ENCODE data around the gene LRRC31.

DNA sequence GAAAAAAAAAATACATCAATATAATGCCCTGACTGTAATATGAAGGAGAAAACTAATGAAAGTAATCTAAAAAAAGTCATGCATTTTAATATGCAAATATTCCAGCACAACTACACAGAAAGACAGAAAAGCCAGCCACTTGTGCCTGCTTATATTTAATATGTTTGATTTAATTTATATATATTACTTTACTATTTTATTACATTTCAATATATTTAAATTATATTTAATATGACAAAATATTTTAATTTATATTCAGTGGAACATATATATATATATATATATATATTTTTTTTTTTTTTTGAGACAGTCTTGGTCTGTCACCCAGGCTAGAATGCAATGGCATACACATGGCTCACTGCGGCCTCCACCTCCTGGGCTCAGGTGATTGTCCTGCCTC lies 27.5 kb upstream of the LRRC31 start:
- TF ChIP-seq, protein P1, sequence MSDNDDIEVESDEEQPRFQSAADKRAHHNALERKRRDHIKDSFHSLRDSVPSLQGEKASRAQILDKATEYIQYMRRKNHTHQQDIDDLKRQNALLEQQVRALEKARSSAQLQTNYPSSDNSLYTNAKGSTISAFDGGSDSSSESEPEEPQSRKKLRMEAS (IDR thresholded peaks at IDR 0.05) = no peak
- no peak for TF ChIP-seq RAD21 (IDR thresholded peaks at IDR 0.05; ENCODE audit: low read depth)
- TF ChIP-seq TEAD4 (IDR thresholded peaks at IDR 0.05) = no peak
- TF ChIP-seq, protein P2, sequence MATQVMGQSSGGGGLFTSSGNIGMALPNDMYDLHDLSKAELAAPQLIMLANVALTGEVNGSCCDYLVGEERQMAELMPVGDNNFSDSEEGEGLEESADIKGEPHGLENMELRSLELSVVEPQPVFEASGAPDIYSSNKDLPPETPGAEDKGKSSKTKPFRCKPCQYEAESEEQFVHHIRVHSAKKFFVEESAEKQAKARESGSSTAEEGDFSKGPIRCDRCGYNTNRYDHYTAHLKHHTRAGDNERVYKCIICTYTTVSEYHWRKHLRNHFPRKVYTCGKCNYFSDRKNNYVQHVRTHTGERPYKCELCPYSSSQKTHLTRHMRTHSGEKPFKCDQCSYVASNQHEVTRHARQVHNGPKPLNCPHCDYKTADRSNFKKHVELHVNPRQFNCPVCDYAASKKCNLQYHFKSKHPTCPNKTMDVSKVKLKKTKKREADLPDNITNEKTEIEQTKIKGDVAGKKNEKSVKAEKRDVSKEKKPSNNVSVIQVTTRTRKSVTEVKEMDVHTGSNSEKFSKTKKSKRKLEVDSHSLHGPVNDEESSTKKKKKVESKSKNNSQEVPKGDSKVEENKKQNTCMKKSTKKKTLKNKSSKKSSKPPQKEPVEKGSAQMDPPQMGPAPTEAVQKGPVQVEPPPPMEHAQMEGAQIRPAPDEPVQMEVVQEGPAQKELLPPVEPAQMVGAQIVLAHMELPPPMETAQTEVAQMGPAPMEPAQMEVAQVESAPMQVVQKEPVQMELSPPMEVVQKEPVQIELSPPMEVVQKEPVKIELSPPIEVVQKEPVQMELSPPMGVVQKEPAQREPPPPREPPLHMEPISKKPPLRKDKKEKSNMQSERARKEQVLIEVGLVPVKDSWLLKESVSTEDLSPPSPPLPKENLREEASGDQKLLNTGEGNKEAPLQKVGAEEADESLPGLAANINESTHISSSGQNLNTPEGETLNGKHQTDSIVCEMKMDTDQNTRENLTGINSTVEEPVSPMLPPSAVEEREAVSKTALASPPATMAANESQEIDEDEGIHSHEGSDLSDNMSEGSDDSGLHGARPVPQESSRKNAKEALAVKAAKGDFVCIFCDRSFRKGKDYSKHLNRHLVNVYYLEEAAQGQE (IDR thresholded peaks at IDR 0.05; ENCODE audit: low read depth) = no peak
- no peak for TF ChIP-seq FOXM1 (IDR thresholded peaks at IDR 0.05; ENCODE audit: borderline replicate concordance, low read depth)
- no peak for TF ChIP-seq TAF1 (IDR thresholded peaks at IDR 0.05; ENCODE audit: low read depth)
- TF ChIP-seq, protein P3, sequence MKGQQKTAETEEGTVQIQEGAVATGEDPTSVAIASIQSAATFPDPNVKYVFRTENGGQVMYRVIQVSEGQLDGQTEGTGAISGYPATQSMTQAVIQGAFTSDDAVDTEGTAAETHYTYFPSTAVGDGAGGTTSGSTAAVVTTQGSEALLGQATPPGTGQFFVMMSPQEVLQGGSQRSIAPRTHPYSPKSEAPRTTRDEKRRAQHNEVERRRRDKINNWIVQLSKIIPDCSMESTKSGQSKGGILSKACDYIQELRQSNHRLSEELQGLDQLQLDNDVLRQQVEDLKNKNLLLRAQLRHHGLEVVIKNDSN (IDR thresholded peaks at IDR 0.05) = no peak
- no peak for TF ChIP-seq EP300 (IDR thresholded peaks at IDR 0.05; ENCODE audit: borderline replicate concordance)
- no peak for TF ChIP-seq YY1 (IDR thresholded peaks at IDR 0.05; ENCODE audit: low read depth)
- no peak for TF ChIP-seq NFIC (IDR thresholded peaks at IDR 0.05)
- TF ChIP-seq CEBPB (IDR thresholded peaks at IDR 0.05) = no peak
- no peak for TF ChIP-seq EGR1 (IDR thresholded peaks at IDR 0.05)

Measured in Ishikawa (cell line).